Lung (tissue), 12 donors: ENCODE measurements around the gene SLC22A25. TPM values are rescaled to one million over a fixed set of nuclear protein-coding genes. Genes with fewer than 3 reads are reported as not detected.
"Not testable (repeated sequence)": the region's sequence is repeated elsewhere in the genome, so short reads cannot be mapped to it uniquely, and the experiment has no call there.

ENCODE experiments used
- ATAC-seq: fragments of 200-7000 bp; cut with Tn5 transposase; one replicate; pipeline ENCODE4 v1.9.1; 2020; ENCODE audit warnings: moderate number of reproducible peaks; ENCODE audit not compliant: insufficient read depth, low FRiP score
- DNase-seq, 3 donors: peaks; one replicate each; pipeline ENCODE4 v3.0.0-alpha.2; 2013 to 2017
- H3K27ac ChIP-seq, 2 donors: one replicate each; pipeline ENCODE4 v1.5.1; 2013; ENCODE audit warnings: mild to moderate bottlenecking in 2 of 2, moderate library complexity in 2 of 2, control low read depth in 1 of 2, inconsistent platforms in 1 of 2, low read depth in 1 of 2, low read length in 1 of 2
- H3K27me3 ChIP-seq, 3 donors: one replicate each; pipeline ENCODE4 v1.5.1; 2013; ENCODE audit warnings: low read length in 2 of 3; ENCODE audit not compliant: control insufficient read depth in 3 of 3, insufficient read depth in 3 of 3
- H3K36me3 ChIP-seq, 4 donors: one replicate each; pipeline ENCODE4 v1.5.1; 2013; ENCODE audit warnings: low read length in 4 of 4, mild to moderate bottlenecking in 1 of 4, moderate library complexity in 1 of 4; ENCODE audit not compliant: control insufficient read depth in 4 of 4, insufficient read depth in 4 of 4
- H3K4me1 ChIP-seq, 5 donors: one replicate each; pipeline ENCODE4 v1.5.1; 2013; ENCODE audit warnings: low read length in 5 of 5, mild to moderate bottlenecking in 2 of 5, moderate library complexity in 1 of 5; ENCODE audit not compliant: control insufficient read depth in 5 of 5, insufficient read depth in 5 of 5
- H3K4me3 ChIP-seq: one replicate; pipeline ENCODE4 v1.5.1; 2013; ENCODE audit warnings: mild to moderate bottlenecking, control low read depth, moderate library complexity
- H3K9ac ChIP-seq, 2 donors: one replicate each; pipeline ENCODE4 v1.5.1; 2013; ENCODE audit warnings: low read length in 2 of 2, control low read depth in 1 of 2; ENCODE audit not compliant: insufficient read depth in 1 of 2
- H3K9me3 ChIP-seq, 4 donors: one replicate each; pipeline ENCODE4 v1.5.1; 2013; ENCODE audit warnings: low read length in 3 of 4, mild to moderate bottlenecking in 1 of 4, moderate library complexity in 1 of 4; ENCODE audit not compliant: control insufficient read depth in 4 of 4, insufficient read depth in 3 of 4
- WGBS, 2 donors: extraction: QIAGEN DNeasy Blood & Tissue Kit; methylation state at CpG; one replicate each; pipeline ENCODE4 v1.1.7; 2013; 5-methylcytosine and 5-hydroxymethylcytosine counted together
- polyA plus RNA-seq, 2 donors: library from polyadenylated mRNA; stranded (reverse); fragments of 200-250 nt; gene quantifications; one replicate each; pipeline ENCODE4 v1.2.1, GENCODE V29; 2013
- total RNA-seq, 2 donors: library from RNA; depleted of rRNA in 1 of 2; stranded (reverse); fragments of >200 nt in 1 of 2; gene quantifications; one replicate each; pipeline ENCODE4 v1.2.1, GENCODE V29; 2014 to 2021
- TF ChIP-seq, protein P1 (sequence below): IDR thresholded peaks from 2 replicates; pipeline ENCODE4 v1.5.1; 2012; ENCODE audit warnings: mild to moderate bottlenecking; ENCODE audit errors: control extremely low read depth, extremely low read depth
- donor health status: control.
- donor health status: control.
- donor health status: Bipolar disorder and iron deficiency.
- donor health status: healthy.
- donor health status: DM: yes; HTN: yes; CAD: no.

The SLC22A25 gene
- total and polyA plus RNA-seq, 4 donors, result not detected

DNA sequence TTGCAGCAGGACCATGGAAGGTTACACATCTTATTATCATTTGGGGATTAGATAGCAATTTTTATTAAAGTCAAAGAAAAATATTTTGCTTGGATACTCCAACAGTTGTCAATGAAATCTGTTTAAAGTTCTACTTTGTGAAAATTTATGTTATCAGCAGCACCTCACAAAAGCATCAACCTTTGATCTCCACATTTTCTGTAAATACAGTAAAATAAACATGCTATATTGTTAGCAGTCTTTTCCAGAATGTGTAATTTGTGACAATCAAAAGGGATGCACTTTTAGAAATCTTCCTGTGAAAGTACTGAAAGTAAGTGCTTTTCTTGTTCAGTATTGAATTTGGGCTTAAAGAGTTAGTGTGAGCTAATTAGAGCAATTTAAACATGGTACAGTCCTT is 4.1 kb downstream of the SLC22A25 start:
- H3K27me3 ChIP-seq, result no peaks in the 10 kb centered on the region
- DNase-seq (no peak), ATAC-seq (no peak)
- no peak overlapping the region for H3K27ac ChIP-seq
- H3K4me1 ChIP-seq, result peaks cover 0 to 2% (median 0%) of the 10 kb centered on the region in 5 donors
- no peak overlapping the region for H3K4me3 ChIP-seq
- H3K36me3 ChIP-seq, result no peaks in the 10 kb centered on the region
- peaks cover 0 to 3% (median 0%) of the 10 kb centered on the region in 4 donors for H3K9me3 ChIP-seq
- no peak overlapping the region for H3K9ac ChIP-seq
- TF ChIP-seq, protein P1, sequence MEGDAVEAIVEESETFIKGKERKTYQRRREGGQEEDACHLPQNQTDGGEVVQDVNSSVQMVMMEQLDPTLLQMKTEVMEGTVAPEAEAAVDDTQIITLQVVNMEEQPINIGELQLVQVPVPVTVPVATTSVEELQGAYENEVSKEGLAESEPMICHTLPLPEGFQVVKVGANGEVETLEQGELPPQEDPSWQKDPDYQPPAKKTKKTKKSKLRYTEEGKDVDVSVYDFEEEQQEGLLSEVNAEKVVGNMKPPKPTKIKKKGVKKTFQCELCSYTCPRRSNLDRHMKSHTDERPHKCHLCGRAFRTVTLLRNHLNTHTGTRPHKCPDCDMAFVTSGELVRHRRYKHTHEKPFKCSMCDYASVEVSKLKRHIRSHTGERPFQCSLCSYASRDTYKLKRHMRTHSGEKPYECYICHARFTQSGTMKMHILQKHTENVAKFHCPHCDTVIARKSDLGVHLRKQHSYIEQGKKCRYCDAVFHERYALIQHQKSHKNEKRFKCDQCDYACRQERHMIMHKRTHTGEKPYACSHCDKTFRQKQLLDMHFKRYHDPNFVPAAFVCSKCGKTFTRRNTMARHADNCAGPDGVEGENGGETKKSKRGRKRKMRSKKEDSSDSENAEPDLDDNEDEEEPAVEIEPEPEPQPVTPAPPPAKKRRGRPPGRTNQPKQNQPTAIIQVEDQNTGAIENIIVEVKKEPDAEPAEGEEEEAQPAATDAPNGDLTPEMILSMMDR, result no peak

DNA sequence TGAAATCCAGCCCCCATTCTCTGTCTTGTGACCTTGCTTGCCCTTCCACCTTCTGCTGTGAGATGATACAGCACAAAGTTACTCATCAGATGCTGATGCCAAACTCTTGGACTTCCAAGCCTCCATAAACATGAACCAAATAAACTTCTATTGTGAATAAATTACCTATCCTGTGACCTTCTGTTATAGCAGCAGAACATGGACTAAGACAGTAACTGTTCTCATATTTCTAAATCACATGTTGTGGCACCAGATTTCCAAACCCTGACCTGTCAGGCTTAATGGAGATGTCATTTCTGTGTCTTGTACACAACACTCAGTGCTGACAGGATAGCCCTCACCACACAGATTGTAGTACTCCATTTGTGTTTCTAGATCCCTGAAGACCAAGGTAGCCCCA is 6.0 kb downstream of the SLC22A25 start:
- Histone ChIP-seq H3K4me1 (peaks cover 0 to under 1% (median 0%) of the 10 kb centered on the region in 5 donors), H3K27me3 (no peaks in the 10 kb centered on the region), H3K36me3 (no peaks in the 10 kb centered on the region), H3K27ac (no peak overlapping the region), H3K9me3 (peaks cover 0 to 3% (median 0%) of the 10 kb centered on the region in 4 donors), H3K9ac (no peak overlapping the region), H3K4me3 (no peak overlapping the region)
- TF ChIP-seq, protein P1, result no peak
- DNase-seq (no peak), ATAC-seq (no peak)

DNA sequence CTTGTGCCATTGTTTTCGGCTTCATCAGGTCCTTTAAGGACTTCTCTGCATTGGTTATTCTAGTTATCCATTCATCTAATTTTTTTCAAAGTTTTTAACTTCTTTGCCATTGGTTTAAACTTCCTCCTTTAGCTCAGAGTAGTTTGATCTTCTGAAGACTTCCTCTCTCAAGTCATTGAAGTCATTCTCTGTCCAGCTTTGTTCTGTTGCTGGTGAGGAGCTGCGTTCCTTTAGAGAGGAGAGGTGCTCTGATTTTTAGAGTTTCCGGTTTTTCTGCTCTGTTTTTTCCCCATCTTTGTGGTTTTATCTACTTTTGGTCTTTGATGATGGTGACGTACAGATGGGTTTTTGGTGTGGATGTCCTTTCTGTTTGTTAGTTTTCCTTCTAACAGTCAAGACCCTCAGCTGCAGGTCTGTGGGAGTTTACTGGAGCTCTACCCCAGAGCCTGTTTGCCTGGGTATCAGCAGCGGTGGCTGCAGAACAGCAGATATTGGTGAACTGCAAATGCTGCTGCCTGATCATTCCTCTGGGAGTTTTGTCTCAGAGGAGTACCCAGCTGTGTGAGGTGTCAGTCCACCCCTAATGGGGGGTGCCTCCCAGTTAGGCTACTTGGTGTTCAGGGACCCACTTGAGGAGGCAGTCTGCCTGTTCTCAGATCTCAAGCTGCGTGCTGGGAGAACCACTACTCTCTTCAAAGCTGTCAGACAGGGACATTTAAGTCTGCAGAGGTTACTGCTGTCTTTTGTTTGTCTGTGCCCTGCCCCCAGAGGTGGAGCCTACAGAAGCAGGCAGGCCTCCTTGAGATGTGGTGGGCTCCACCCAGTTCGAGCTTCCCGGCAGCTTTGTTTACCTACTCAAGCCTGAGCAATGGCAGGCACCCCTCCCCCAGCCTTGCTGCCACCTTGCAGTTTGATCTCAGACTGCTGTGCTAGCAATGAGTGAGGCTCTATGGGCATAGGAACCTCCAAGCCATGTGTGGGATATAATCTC is 7.6 kb downstream of the SLC22A25 start:
- WGBS, 2 donors, result 74 to 90% methylated on average over 7 of the region's 8 CpGs
- not testable (repeated sequence) for DNase-seq

DNA sequence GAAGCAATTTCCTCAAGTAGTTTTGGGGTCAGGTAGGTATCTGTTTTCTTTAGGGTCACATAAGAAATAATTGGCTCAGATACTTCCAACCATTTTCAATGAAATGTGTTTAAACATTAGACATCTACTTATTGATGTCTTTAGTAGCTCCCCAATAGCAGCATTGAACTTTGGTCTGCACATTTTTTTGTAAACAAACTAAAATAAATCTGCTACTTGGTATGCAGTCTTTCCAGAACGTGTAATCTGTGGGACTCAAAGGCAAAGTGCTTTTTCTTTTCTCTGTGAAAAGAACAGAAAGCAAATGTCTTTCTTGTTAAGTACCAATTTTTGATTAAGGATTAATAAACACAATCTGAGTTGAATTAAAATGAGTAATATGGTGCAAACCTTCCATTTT is 13.6 kb downstream of the SLC22A25 start:
- TF ChIP-seq, protein P1, result no peak
- no peak for DNase-seq
- H3K27ac ChIP-seq, result no peak overlapping the region
- 40 to 59% methylated on average over 1 of the region's 1 CpG for WGBS, 2 donors
- no peaks in the 10 kb centered on the region for H3K9me3 ChIP-seq
- ATAC-seq, result no peak
- no peaks in the 10 kb centered on the region for H3K4me1 ChIP-seq
- no peaks in the 10 kb centered on the region for H3K36me3 ChIP-seq
- H3K27me3 ChIP-seq, result no peaks in the 10 kb centered on the region
- H3K9ac ChIP-seq, result no peak overlapping the region
- H3K4me3 ChIP-seq, result no peak overlapping the region

More for the DNA sequence above, 7.6 kb downstream of the SLC22A25 start:
- H3K36me3 ChIP-seq, H3K4me1 ChIP-seq, H3K4me3 ChIP-seq, H3K9ac ChIP-seq, ATAC-seq, H3K27me3 ChIP-seq, H3K27ac ChIP-seq, H3K9me3 ChIP-seq: not testable (repeated sequence)
